Measurements from ENCODE around the gene IRF1. TPM values are rescaled to one million over a fixed set of nuclear protein-coding genes. Genes with fewer than 3 reads are reported as not detected.

IRF1 gene, protein sequence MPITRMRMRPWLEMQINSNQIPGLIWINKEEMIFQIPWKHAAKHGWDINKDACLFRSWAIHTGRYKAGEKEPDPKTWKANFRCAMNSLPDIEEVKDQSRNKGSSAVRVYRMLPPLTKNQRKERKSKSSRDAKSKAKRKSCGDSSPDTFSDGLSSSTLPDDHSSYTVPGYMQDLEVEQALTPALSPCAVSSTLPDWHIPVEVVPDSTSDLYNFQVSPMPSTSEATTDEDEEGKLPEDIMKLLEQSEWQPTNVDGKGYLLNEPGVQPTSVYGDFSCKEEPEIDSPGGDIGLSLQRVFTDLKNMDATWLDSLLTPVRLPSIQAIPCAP
- 33.0 and 41.5 TPM in 2 replicates for total RNA-seq

DNA sequence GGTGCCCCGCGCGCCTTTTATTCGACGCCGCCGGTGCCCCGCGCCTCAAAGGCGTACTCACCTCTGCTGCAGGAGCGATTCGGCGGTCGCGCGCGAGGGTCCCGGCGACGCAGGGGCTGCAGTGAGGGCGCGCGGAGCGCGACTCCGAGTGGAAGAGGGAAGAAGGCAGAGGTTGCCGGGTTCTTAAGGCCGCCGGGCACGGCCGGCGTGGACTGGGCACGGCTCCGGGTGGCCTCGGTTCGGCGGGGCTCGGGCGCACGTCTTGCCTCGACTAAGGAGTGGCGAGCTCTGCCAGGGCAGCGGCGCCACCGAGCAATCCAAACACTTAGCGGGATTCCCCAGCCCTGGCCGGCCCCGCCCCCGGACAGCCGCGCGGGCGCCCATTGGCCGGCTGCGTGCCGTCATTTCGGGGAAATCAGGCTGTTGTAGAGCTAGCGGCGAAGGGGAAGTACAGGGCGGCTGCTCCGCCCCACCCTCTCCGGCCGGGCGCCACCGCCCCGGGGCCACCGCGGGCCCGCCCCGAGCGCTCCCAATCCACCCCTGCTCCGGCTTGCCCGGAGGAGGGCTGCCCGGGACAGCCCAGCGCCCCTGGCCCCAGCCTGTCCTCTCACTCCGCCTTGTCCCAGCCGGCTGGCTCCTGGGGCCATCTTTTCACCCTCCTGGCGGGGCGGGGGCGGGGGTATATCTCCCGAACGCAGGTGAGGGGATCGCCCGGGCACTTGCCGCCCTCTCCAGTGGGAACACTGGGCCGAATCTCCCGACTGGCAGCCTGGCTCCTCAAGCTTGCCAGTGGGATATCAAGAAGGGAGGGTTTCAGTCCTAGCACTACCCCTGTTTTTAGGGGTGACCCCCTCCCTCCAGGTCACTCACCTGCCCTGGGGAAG, at the start of gene IRF1:
IRF1 (minus strand) TSS at position 290 of the 884 bp plus-strand sequence. CDS start 1,295 bp downstream, outside the sequence.
- peak within 1 kb of the TSS; percentile 77 for H3K4me3 ChIP-seq (ENCODE audit: low read depth, low read length)
- DNase-seq (ENCODE audit: low read depth) = no peak
- TF ChIP-seq CTCF (conservative IDR thresholded peaks at IDR 0.05; ENCODE audit: low read depth, low read length) = no peak

GRCh38 chr5:132540149-132540548, 49.6 kb upstream of the IRF1 start:
- DNase-seq (ENCODE audit: low read depth) = no peak
- no peak overlapping the region for H3K4me3 ChIP-seq (ENCODE audit: low read depth, low read length)
- TF ChIP-seq CTCF (conservative IDR thresholded peaks at IDR 0.05; ENCODE audit: low read depth, low read length) = no peak

DNA sequence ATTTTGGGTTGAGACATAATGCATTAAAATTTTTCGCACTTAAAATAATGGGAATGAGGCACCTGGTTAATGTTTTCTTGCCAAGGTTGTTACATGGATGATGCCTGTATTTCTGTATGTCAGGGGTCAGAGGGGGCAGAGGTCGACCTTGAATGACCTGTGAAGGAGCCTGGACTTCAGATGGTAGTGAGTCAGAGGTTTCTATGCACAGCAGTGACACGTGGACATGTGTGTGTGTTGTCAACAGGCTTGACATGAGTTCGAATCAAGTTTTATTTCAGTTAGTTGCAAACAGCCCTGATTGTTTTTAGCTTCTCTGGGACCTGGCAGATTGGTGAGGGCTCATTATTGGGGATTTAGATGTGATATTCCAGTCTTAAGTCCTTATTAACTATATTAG, 49.1 kb upstream of the IRF1 start:
- DNase-seq (ENCODE audit: low read depth) = no peak
- no peak for TF ChIP-seq CTCF (conservative IDR thresholded peaks at IDR 0.05; ENCODE audit: low read depth, low read length)
- H3K4me3 ChIP-seq (ENCODE audit: low read depth, low read length) = no peak overlapping the region

DNA sequence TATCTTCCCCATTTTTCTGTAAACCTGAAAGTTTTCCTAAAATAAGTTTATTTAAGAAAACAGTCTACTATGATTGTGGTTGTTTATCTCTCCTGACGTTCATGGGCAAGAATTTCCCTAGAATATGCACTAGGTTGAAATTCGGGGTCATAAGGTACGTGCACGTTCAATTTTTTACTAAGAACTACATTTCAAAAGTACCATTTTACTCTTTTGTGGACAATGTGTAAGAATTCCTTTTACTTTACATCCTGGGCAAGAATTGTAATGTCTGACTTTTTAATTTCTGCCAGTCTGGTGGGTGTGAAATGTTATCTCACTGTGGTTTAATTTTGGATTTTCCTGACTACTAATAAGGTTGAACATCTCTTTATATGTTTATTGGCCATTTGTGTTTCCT, 40.4 kb upstream of the IRF1 start:
- no peak for DNase-seq (ENCODE audit: low read depth)
- no peak overlapping the region for H3K4me3 ChIP-seq (ENCODE audit: low read depth, low read length)
- TF ChIP-seq CTCF (conservative IDR thresholded peaks at IDR 0.05; ENCODE audit: low read depth, low read length) = no peak

GRCh38 chr5:132528866-132529634, 38.5 kb upstream of the IRF1 start:
- no peak overlapping the region for H3K4me3 ChIP-seq (ENCODE audit: low read depth, low read length)
- TF ChIP-seq CTCF (conservative IDR thresholded peaks at IDR 0.05; ENCODE audit: low read depth, low read length) = no peak
- no peak for DNase-seq (ENCODE audit: low read depth)

- H3K4me3 ChIP-seq (ENCODE audit: low read depth, low read length) = no peak overlapping the region
- no peak for DNase-seq (ENCODE audit: low read depth)
- TF ChIP-seq CTCF (conservative IDR thresholded peaks at IDR 0.05; ENCODE audit: low read depth, low read length) = no peak
Measured at GRCh38 chr5:132528021-132528420, 37.4 kb upstream of the IRF1 start.
